GM12878 (cell line): ENCODE results near the gene GTPBP4. TPM values are rescaled to one million over a fixed set of nuclear protein-coding genes. Genes with fewer than 3 reads are reported as not detected.

Source experiments
- ATAC-seq: fragments of 200-7000 bp; cut with Tn5 transposase; 3 replicates; pipeline ENCODE4 v1.9.1; 2020; ENCODE audit warnings: mild to moderate bottlenecking, moderate library complexity
- BruUV-seq: library from RNA; stranded (reverse); fragments of 400-500 nt; replicated peaks from 2 replicates; lab custom pipeline; 2021; lab: Mats Ljungman, UMichigan
- CTCF ChIA-PET: fragments of 300-600 bp; sonication (Branson Sonifier 250); formaldehyde crosslinking; extraction: SDS; loops from one replicate; lab custom pipeline; 2021; ENCODE audit warnings: inconsistent platforms; lab: Yijun Ruan, JAX
- POLR2A ChIA-PET: fragments of 350-600 bp; formaldehyde crosslinking; extraction: SDS; loops from one replicate; lab custom pipeline; 2021; ENCODE audit warnings: inconsistent platforms; lab: Charles Lee
- RAD21 ChIA-PET: fragments of 300-600 bp; sonication (Branson Sonifier 250); formaldehyde crosslinking; loops from one replicate; lab custom pipeline; 2023; ENCODE audit warnings: antibody characterized with exemption; ENCODE audit not compliant: unreplicated experiment; lab: Charles Lee
- SMC1A ChIA-PET: fragments of 300-600 bp; sonication (Branson Sonifier 250); formaldehyde crosslinking; loops from one replicate; lab custom pipeline; 2023; ENCODE audit not compliant: unreplicated experiment, uncharacterized antibody; lab: Charles Lee
- DNase-seq: peaks from one replicate; pipeline ENCODE4 v3.0.0-alpha.2; 2011; ENCODE audit warnings: low read depth, low spot score
- FAIRE-seq: peaks from 3 replicates; lab custom pipeline; 2011; peaks lifted over from hg19 to GRCh38; lab: Jason Lieb, UNC
- H2AFZ ChIP-seq: 2 replicates; pipeline ENCODE4 v1.6.0; 2011; ENCODE audit warnings: low read depth, low read length, control low read depth; ENCODE audit not compliant: control insufficient read depth
- H3K27ac ChIP-seq: 2 replicates; pipeline ENCODE4 v1.5.1; 2011; ENCODE audit warnings: control low read depth; ENCODE audit not compliant: control insufficient read depth, insufficient read depth
- H3K27me3 ChIP-seq, 2 experiments: replicated peaks in 1 of 2; 2 replicates each; pipeline versions ENCODE4 v1.6.0 to v1.6.1; 2011; ENCODE audit warnings: low read length in 1 of 2; ENCODE audit not compliant: control insufficient read depth in 2 of 2, insufficient read depth in 2 of 2
- H3K36me3 ChIP-seq, 2 experiments: 2 replicates each; pipeline ENCODE4 v1.5.1; 2011; ENCODE audit warnings: low read length in 1 of 2; ENCODE audit not compliant: control insufficient read depth in 2 of 2, insufficient read depth in 2 of 2
- H3K4me1 ChIP-seq: 2 replicates; pipeline ENCODE4 v1.6.1; 2011; ENCODE audit warnings: mild to moderate bottlenecking, low read length, moderate library complexity, mixed read lengths; ENCODE audit not compliant: control insufficient read depth, insufficient read depth
- H3K4me2 ChIP-seq: 2 replicates; pipeline ENCODE4 v1.6.0; 2011; ENCODE audit warnings: control low read depth; ENCODE audit not compliant: control insufficient read depth, insufficient read depth
- H3K4me3 ChIP-seq: fragments of 200-600 bp; sonication (generic); 2 replicates; pipeline ENCODE4 v1.5.1; 2016
- H3K79me2 ChIP-seq: 2 replicates; pipeline ENCODE4 v1.6.0; 2011; ENCODE audit warnings: low read length; ENCODE audit not compliant: control insufficient read depth, insufficient read depth
- H3K9ac ChIP-seq: 2 replicates; pipeline ENCODE4 v1.8.0; 2011; ENCODE audit warnings: low read length, control low read depth, mixed read lengths; ENCODE audit not compliant: control insufficient read depth, insufficient read depth
- H3K9me3 ChIP-seq: replicated peaks from 3 replicates; pipeline ENCODE4 v1.5.1; 2011; ENCODE audit warnings: mild to moderate bottlenecking, low read length; ENCODE audit not compliant: control insufficient read depth, insufficient read depth
- H4K20me1 ChIP-seq: 2 replicates; pipeline ENCODE4 v1.6.0; 2011; ENCODE audit not compliant: control insufficient read depth, insufficient read depth
- BCLAF1 ChIP-seq: fragments of 450-650 bp; IDR thresholded peaks from 2 replicates; pipeline ENCODE4 v1.6.1; 2017; ENCODE audit warnings: antibody characterized with exemption, mild to moderate bottlenecking, moderate library complexity
- ETV6 ChIP-seq, 2 experiments: fragments of 450-650 bp in 1 of 2; IDR thresholded peaks in 1 of 2; conservative IDR thresholded peaks in 1 of 2; 2 replicates each; pipeline ENCODE4 v1.6.1; 2014; ENCODE audit warnings: antibody characterized with exemption in 1 of 2, borderline replicate concordance in 1 of 2, low read depth in 1 of 2, mild to moderate bottlenecking in 1 of 2, moderate library complexity in 1 of 2
- RB1 ChIP-seq: fragments of 450-650 bp; formaldehyde crosslinking; IDR thresholded peaks from 2 replicates; pipeline ENCODE4 v1.6.1; 2017; ENCODE audit warnings: mild to moderate bottlenecking, borderline replicate concordance
- SMAD1 ChIP-seq: fragments of 450-650 bp; IDR thresholded peaks from 2 replicates; pipeline ENCODE4 v1.6.1; 2018; ENCODE audit warnings: mild to moderate bottlenecking, low read depth; ENCODE audit not compliant: partially characterized antibody
- SPI1 ChIP-seq: IDR thresholded peaks from 2 replicates; pipeline ENCODE4 v1.6.1; 2011; ENCODE audit warnings: low read depth, mild to moderate bottlenecking, low read length, moderate library complexity, borderline replicate concordance; ENCODE audit not compliant: insufficient read depth
- SREBF1 ChIP-seq: IDR thresholded peaks from 2 replicates; pipeline ENCODE4 v1.6.1; 2012; ENCODE audit warnings: mild to moderate bottlenecking, low read length
- YBX1 ChIP-seq: fragments of 450-650 bp; IDR thresholded peaks from 2 replicates; pipeline ENCODE4 v1.6.1; 2016; ENCODE audit warnings: antibody characterized with exemption
- ZBTB33 ChIP-seq: fragments of 450-650 bp; IDR thresholded peaks from 2 replicates; pipeline ENCODE4 v1.6.1; 2017; ENCODE audit warnings: mild to moderate bottlenecking
- ZNF207 ChIP-seq: fragments of 450-650 bp; IDR thresholded peaks from 2 replicates; pipeline ENCODE4 v1.6.1; 2014; ENCODE audit warnings: antibody characterized with exemption, mild to moderate bottlenecking, borderline replicate concordance
- ZNF592 ChIP-seq: fragments of 450-650 bp; IDR thresholded peaks from 2 replicates; pipeline ENCODE4 v1.6.1; 2017; ENCODE audit warnings: mild to moderate bottlenecking, moderate library complexity
- WGBS: methylation state at CpG from one replicate; pipeline ENCODE4 v1.1.6; 2016; ENCODE audit warnings: low lambda C conversion rate; ENCODE audit not compliant: insufficient replicate concordance, insufficient coverage; ENCODE audit errors: missing lambda C conversion rate; 5-methylcytosine and 5-hydroxymethylcytosine counted together
- in situ Hi-C: fragments of 300-500 bp; cut with MboI; formaldehyde crosslinking; loops from 9 replicates; pipeline ENCODE4 v1.14.3; 2018; ENCODE audit warnings: mixed read lengths
- intact Hi-C: fragments of 100-400 bp; cut with micrococcal nuclease; formaldehyde crosslinking; loops from one replicate; pipeline ENCODE4 v1.14.2; 2022; ENCODE audit not compliant: unreplicated experiment
- polyA plus RNA-seq, 11 experiments: library from polyadenylated mRNA; depleted of rRNA in 4 of 11; unstranded in 6 of 11; stranded (reverse) in 5 of 11; fragments of >200 nt; fragmentation: Nextera tagmentation in 4 of 11; fragmentation: Illumina TruSeq in 1 of 11; extraction: Ambion mirVana in 4 of 11; extraction: Trizol in 1 of 11; gene quantifications; 1 replicate in 1 of 11; 2 replicates in 10 of 11; pipeline versions ENCODE4 v1.2.1 to v1.2.3, GENCODE V29; 2011 to 2016; ENCODE audit warnings: inconsistent platforms in 2 of 11, missing spikeins in 2 of 11, low read depth in 1 of 11
- total RNA-seq, 4 experiments: library from RNA; depleted of rRNA in 3 of 4; stranded (reverse); fragments of >200 nt in 3 of 4; fragmentation: Illumina TruSeq in 1 of 4; extraction: Trizol in 1 of 4; gene quantifications; 2 replicates each; pipeline versions ENCODE4 v1.2.1 to v1.2.3, GENCODE V29; 2013 to 2021

Gene GTPBP4
- total and polyA plus RNA-seq, 10 of the 15 experiments (the other 5 are each of a cell fraction or from before 2014, with no cell fraction given) = 58.5 to 118 (median 71.4) TPM

GRCh38 chr10:1048732-1049424 lies 60.6 kb downstream of the GTPBP4 start, which contains the start of gene IDI1 (continued):
- TF ChIP-seq ZBTB33 (no peak), SPI1 (0 out of 2 replicates have a peak, but pooled peaks have one; percentile 22)

- FAIRE-seq = no peak
- POLR2A ChIA-PET = interaction anchor here (0.5 to 3.6 kb wide), 10 partner anchors 8 to 992 kb away, joined by 3 to 19 read pairs (median 6); partner anchors contain the start of gene LARP4B
- TF ChIP-seq SREBF1 (no peak), YBX1 (0 out of 2 replicates have a peak, but pooled peaks have one; percentile 14), BCLAF1 (no peak), SMAD1 (no peak), ETV6 (conservative IDR thresholded peaks at IDR 0.05 in 1 of 2, IDR thresholded peaks at IDR 0.05 in 1 of 2; ENCODE audit: borderline replicate concordance in 1 of 2, low read depth in 1 of 2) (no peak), ZNF592 (no peak), ZNF207 (no peak), RB1 (0 out of 2 replicates have a peak, but pooled peaks have one; percentile 3)
Measured at GRCh38 chr10:1049425-1049958, 61.3 kb downstream of the GTPBP4 start.

More at GRCh38 chr10:1049425-1049958, 61.3 kb downstream of the GTPBP4 start:
- peaks cover 5% of the 10 kb centered on the region for H3K4me1 ChIP-seq
- under 1% methylated on average over 29 of the region's 34 CpGs for WGBS
- in situ Hi-C loops (no loop called here), intact Hi-C loops (loop anchor here (2.0 kb wide), 1 partner anchor 119 kb away; the partner anchor contains the start of gene LARP4B)
- peaks cover 80% of the 10 kb centered on the region for H3K79me2 ChIP-seq
- H3K4me2 ChIP-seq = peak overlapping the region; percentile 32
- ChIA-PET RAD21 (interaction anchor here (1.0 to 3.1 kb wide), 6 partner anchors 8 to 165 kb away, joined by 3 to 9 read pairs (median 4); partner anchors contain the start of gene GTPBP4), CTCF (interaction anchor here (0.9 to 2.1 kb wide), 4 partner anchors 8 to 106 kb away, joined by 3 to 8 read pairs (median 4); no protein-coding TSS in a partner anchor), SMC1A (interaction anchor here (0.6 to 1.3 kb wide), 4 partner anchors 19 to 581 kb away, joined by 3 to 6 read pairs (median 3); partner anchors contain the start of gene GTPBP4)
- H3K27me3 ChIP-seq = no peaks in the 10 kb centered on the region
- H3K9ac ChIP-seq = peak overlapping the region; percentile 92
- TSS peak; percentile 83 for BruUV-seq
- H3K4me3 ChIP-seq = peak overlapping the region; percentile 95
- H3K9me3 ChIP-seq = no peaks in the 10 kb centered on the region
- peak overlapping the region; percentile 54 for H2AFZ ChIP-seq
- peaks cover 0 to 16% of the 10 kb centered on the region in 2 experiments; a peak in 2 of 4 replicates for H3K36me3 ChIP-seq
- DNase-seq (no peak), ATAC-seq (no peak)
- peak overlapping the region; percentile 96 for H3K27ac ChIP-seq
- peaks cover 3% of the 10 kb centered on the region; the same call in 1 of the 2 replicates for H4K20me1 ChIP-seq
